Measurements from ENCODE around the gene SMYD2. TPM values are rescaled to one million over a fixed set of nuclear protein-coding genes. Genes with fewer than 3 reads are reported as not detected.

SMYD2 gene
- total RNA-seq, 6 experiments from 2014 or later: 14.5 to 45.2 (median 24.1) TPM

GRCh38 chr1:214280386-214281020 is 456 bp upstream of the SMYD2 start:
- DNase-seq (peak; percentile 54 to 65 (median 57)), ATAC-seq (peak; percentile 44 to 66 (median 54))
- intact Hi-C loops (cut with DNase I): loop anchor here in 1 of 2 donors (5.0 kb wide), 1 partner anchor 47 kb away; no protein-coding TSS in a partner anchor
- peak in 1 of 4 donors; percentile 17 for TF ChIP-seq CTCF (IDR thresholded peaks at IDR 0.05)
- TF ChIP-seq POLR2A (IDR thresholded peaks at IDR 0.05): no peak
- Histone ChIP-seq H3K36me3 (no peaks in the 10 kb centered on the region), H3K9me3 (no peaks in the 10 kb centered on the region), H3K4me3 (peak overlapping the region; percentile 59 to 94 (median 82)), H3K4me1 (peaks cover 0 to 16% (median 2%) of the 10 kb centered on the region in 4 donors), H3K27me3 (no peaks in the 10 kb centered on the region), H3K27ac (peak overlapping the region; percentile 75 to 96 (median 90))
- WGBS (ENCODE audit: insufficient coverage, low coverage, low lambda C conversion rate, missing lambda C conversion rate): 2% methylated on average over 15 of the region's 42 CpGs

- Histone ChIP-seq H3K9me3 (no peaks in the 10 kb centered on the region), H3K4me3 (peak overlapping the region; percentile 59 to 94 (median 82)), H3K4me1 (peaks cover 0 to 18% (median 2%) of the 10 kb centered on the region in 4 donors), H3K27ac (peak overlapping the region; percentile 75 to 96 (median 90)), H3K27me3 (no peaks in the 10 kb centered on the region), H3K36me3 (no peaks in the 10 kb centered on the region)
- WGBS (ENCODE audit: insufficient coverage, low coverage, low lambda C conversion rate, missing lambda C conversion rate): 7% methylated on average over 10 of the region's 14 CpGs
- TF ChIP-seq POLR2A (IDR thresholded peaks at IDR 0.05) (no peak), CTCF (IDR thresholded peaks at IDR 0.05) (no peak)
- DNase-seq: peak in 1 of 3 donors; percentile 63
- intact Hi-C loops (cut with DNase I): loop anchor here in 1 of 2 donors (5.0 kb wide), 1 partner anchor 45 kb away; no protein-coding TSS in a partner anchor
- ATAC-seq: peak; percentile 20 to 55 (median 38)
Measured at GRCh38 chr1:214281720-214282629, 1.0 kb downstream of the SMYD2 start.

- no peak for ATAC-seq
- peak overlapping the region in 1 of 3 donors; percentile 90 for H3K27ac ChIP-seq
Measured at GRCh38 chr1:214282630-214283242, 1.8 kb downstream of the SMYD2 start.

More at GRCh38 chr1:214282630-214283242, 1.8 kb downstream of the SMYD2 start:
- no peak for TF ChIP-seq POLR2A (IDR thresholded peaks at IDR 0.05)
- no peak for TF ChIP-seq CTCF (IDR thresholded peaks at IDR 0.05)
- intact Hi-C loops (cut with DNase I): loop anchor here in 1 of 2 donors (5.0 kb wide), 1 partner anchor 45 kb away; no protein-coding TSS in a partner anchor
- H3K4me3 ChIP-seq: no peak overlapping the region
- peaks cover 0 to 18% (median 2%) of the 10 kb centered on the region in 4 donors for H3K4me1 ChIP-seq
- H3K9me3 ChIP-seq: no peaks in the 10 kb centered on the region
- no peak for DNase-seq
- no peaks in the 10 kb centered on the region for H3K36me3 ChIP-seq
- H3K27me3 ChIP-seq: no peaks in the 10 kb centered on the region
- 88% methylated on average over 9 of the region's 9 CpGs for WGBS (ENCODE audit: insufficient coverage, low coverage, low lambda C conversion rate, missing lambda C conversion rate)
